ENCODE measurements around the gene MKRN1.

- TF ChIP-seq CTCF (IDR thresholded peaks at IDR 0.05) (no peak), EZH2 (IDR thresholded peaks at IDR 0.05) (no peak)
These were observed 57.8 kb downstream of the MKRN1 start for GRCh38 chr7:140421521-140421920.

Data from neural progenitor cell (in vitro differentiated cells).